SKM-1 (cell line): ENCODE results near the gene ELK3.

ENCODE experiments used
- DNase-seq: peaks from one replicate; lab custom pipeline; 2025; ENCODE audit not compliant: unreplicated experiment; lab: John Stamatoyannopoulos, UW

Gene ELK3

GRCh38 chr12:96256672-96257361 lies 62.6 kb downstream of the ELK3 start:
- DNase-seq, result no peak

- DNase-seq, result no peak
Observed at GRCh38 chr12:96257550-96258103, 63.5 kb downstream of the ELK3 start.

- DNase-seq, result no peak
Observed at GRCh38 chr12:96258104-96258961, 64.2 kb downstream of the ELK3 start.

GRCh38 chr12:96260231-96260630 lies 66.1 kb downstream of the ELK3 start:
- no peak for DNase-seq

- DNase-seq, result no peak
Observed at GRCh38 chr12:96260644-96261043, 66.5 kb downstream of the ELK3 start.

- no peak for DNase-seq
Observed at GRCh38 chr12:96261557-96261956, 67.4 kb downstream of the ELK3 start.

GRCh38 chr12:96263449-96263902 lies 69.3 kb downstream of the ELK3 start:
- DNase-seq, result no peak

GRCh38 chr12:96265400-96265799 lies 71.2 kb downstream of the ELK3 start:
- no peak for DNase-seq

- no peak for DNase-seq
Observed at GRCh38 chr12:96265836-96266235, 71.7 kb downstream of the ELK3 start.

GRCh38 chr12:96266238-96266637 lies 72.1 kb downstream of the ELK3 start:
- DNase-seq, result no peak

GRCh38 chr12:96271469-96272199 lies 77.5 kb downstream of the ELK3 start:
- DNase-seq, result no peak

GRCh38 chr12:96274331-96274730 lies 80.2 kb downstream of the ELK3 start:
- DNase-seq, result no peak

- no peak for DNase-seq
Observed at GRCh38 chr12:96285158-96285557, 91.0 kb downstream of the ELK3 start.

- DNase-seq, result no peak
Observed at GRCh38 chr12:96289067-96289466, 94.9 kb downstream of the ELK3 start.

- DNase-seq, result no peak
Observed at GRCh38 chr12:96293093-96293492, 98.9 kb downstream of the ELK3 start.

- DNase-seq, result no peak
Observed at GRCh38 chr12:96294831-96295230, 100.7 kb downstream of the ELK3 start.

GRCh38 chr12:96295532-96296160 lies 101.5 kb downstream of the ELK3 start:
- DNase-seq, result no peak

- DNase-seq, result no peak
Observed at GRCh38 chr12:96297504-96297903, 103.3 kb downstream of the ELK3 start.

GRCh38 chr12:96300064-96300463 lies 105.9 kb downstream of the ELK3 start:
- no peak for DNase-seq

GRCh38 chr12:96301732-96302131 lies 107.6 kb downstream of the ELK3 start:
- no peak for DNase-seq
